ENCODE measurements around the gene ROBO1.

ROBO1 gene

GRCh38 chr3:78873641-78874040, 894.2 kb downstream of the ROBO1 start:
- no peak for DNase-seq (ENCODE audit: low read depth)

DNA sequence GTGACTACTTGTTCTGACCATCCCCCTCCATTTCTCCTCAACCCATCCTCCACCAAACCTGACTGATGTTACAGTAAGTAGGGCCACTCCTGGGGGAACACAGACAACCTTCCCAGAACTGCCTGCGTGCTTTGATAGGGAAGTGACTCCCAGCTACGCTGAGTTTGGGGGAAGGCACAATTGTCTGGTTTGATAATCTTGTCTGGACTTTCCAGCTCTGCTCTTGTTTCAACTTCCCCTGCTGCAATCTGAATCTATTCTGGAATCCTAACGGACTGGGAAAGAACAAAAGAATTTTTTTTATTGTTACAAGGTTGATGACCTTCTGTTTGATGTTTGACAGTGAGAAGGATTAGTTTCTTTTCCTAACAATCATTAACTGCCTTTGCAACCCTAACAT, 895.6 kb downstream of the ROBO1 start:
- no peak for DNase-seq (ENCODE audit: low read depth)

- no peak for DNase-seq (ENCODE audit: low read depth)
Measured at GRCh38 chr3:78871048-78871447, 896.8 kb downstream of the ROBO1 start.

DNA sequence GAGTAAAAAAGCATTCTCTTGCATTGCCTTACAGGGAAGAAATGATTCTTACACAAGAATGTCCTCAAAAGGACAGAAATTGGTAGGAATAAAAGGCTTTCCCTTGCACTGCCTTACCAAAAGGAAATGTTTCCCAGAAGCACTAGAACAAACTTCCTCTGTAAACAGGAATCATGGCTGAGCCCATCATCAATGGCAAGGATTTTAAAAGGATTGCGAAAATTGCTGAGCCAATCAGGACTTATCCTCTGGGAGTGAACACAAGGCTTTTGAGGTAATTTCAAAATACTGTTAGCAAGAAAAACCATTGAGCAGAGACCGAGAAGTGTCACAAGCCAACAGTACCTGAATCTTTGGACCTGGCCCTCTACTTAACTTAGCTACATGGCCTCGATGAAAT, 897.3 kb downstream of the ROBO1 start:
- no peak for DNase-seq (ENCODE audit: low read depth)

DNA sequence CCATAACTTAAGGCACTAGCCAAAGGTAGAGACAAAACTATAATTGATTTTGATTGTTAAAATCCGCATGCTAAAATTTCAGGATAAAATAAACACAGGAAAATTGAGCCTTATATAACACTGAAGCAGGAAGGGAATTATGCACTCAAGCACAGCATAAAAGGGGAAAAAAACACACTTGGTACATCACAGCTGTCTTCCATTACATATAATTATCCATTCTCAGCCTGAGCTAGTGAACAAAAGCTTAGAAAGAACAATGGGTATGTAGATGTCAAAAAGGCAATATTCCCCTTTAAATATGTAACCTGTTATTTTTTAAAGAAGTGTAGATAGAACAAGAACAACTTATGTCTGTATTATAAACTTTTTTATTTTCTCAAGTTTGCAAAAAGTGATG, 899.2 kb downstream of the ROBO1 start:
- no peak for DNase-seq (ENCODE audit: low read depth)

DNA sequence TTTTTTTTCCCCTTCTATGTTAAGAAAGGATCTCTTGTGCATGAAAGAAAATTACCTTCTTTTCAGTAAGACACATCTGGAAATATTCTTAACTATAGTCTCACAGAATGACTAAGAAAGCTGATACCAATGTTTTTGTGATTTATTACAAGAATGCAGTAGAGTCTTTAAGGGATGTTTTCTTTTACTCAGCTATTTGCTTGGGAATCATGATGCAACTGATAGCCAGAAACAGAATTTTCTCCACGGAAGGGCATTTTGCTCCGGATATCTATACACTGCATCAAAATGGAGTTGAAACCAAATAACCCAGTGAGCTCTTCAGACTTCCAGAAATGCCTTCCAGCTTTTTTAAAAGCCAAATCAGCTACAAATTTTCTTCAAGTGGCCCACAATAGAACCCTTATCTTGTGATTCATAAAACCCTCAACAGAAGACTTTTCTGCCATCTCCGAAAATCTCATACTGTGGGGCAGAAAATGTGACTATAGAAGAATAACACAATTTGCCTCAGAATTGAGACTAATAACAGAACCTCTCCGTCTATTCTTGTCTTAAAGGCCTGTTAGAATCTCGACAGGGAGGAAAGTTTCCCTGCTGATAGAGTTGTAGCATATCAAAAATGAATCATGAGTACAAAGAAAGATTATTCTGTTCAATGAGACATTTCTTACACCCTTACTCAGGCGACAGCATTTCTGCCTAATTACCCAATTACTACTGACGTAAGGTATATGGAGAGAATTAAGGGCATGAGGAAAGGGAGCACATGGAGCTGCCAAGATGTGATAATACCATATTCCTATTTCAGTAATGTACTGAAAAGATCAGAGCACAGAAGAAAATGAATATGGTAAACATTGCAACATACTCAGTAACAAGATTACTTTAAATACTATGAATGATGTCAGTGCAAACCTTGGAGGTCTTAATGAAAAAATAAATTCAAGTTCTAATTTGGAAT, 900.1 kb downstream of the ROBO1 start:
- DNase-seq (ENCODE audit: low read depth): no peak

DNA sequence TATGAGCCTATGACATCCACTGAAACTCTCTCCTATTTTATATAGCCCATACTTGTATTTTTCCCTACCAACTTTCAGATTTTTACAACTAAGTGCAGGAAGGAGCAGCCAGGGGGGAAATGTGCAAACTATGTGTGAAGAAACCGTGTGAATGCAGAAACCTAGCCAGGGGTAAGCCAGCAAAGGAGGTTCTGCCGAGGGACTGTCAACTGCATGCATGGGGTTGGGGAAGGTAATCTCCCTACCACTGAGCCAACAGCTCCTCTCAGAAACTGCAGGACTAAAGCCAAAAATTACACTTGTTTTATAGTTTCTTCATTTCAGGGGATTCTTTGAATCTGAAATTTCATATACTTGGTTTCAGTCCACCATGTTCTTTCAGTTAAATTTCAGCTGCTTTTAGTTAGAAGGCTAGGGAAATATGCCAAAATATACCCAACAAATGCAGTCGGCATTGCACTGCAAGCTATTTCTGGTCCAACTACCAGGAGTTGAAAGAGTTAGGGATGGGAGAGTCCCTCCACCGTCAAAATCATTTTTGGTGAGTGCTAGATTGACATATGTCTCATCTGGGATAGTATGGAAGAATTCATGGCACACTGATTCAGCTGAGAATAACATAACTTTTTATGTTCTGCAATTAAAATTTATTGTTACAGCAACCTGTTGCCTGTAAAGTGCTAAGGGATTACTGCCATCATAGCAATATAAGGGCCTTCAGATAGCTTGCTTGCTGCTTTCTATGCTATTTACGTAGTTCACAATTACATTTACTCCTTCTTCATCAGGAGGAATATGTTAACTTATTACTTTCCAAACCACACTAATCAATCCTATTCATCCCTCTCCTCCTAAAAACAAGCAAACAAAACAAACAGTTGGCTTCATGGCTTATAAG, 904.2 kb downstream of the ROBO1 start:
- no peak for DNase-seq (ENCODE audit: low read depth)

DNA sequence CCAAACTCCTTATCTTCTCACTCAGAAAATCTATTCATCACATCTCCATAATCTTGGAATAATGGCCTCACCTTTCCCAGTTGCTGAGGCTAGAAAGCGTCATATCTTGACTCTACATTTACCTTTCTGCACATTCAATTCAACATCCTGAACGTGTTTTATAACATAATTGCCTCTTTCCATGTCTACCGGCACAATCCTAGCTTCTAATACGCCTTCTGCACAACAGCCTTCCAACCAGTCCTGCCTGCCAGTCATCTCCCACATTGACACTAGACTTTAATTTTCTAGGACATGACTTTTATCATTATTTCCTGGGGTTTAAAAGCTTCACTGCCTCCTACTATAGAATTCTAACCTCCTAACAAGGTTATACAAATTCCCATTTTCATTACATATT, 906.6 kb downstream of the ROBO1 start:
- DNase-seq (ENCODE audit: low read depth): no peak

DNA sequence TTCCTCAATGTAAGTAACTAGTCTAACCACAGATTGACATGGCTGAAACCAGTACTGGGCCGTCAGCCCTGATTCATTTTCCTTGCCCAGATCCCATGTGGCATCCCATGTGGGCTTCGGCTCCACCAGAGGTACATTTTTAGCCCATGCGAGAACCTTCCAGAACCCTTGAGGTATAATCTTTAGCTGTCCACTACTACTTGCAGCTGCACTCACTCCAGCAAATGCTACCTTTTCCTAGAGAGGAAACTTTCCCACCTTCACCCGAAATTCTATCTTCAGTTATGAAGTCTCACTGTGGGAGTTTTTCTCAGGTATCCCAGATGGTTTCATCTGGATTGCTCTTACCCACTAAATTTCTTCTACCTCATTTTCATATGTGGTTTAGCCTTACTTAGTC, 907.2 kb downstream of the ROBO1 start:
- DNase-seq (ENCODE audit: low read depth): no peak

DNA sequence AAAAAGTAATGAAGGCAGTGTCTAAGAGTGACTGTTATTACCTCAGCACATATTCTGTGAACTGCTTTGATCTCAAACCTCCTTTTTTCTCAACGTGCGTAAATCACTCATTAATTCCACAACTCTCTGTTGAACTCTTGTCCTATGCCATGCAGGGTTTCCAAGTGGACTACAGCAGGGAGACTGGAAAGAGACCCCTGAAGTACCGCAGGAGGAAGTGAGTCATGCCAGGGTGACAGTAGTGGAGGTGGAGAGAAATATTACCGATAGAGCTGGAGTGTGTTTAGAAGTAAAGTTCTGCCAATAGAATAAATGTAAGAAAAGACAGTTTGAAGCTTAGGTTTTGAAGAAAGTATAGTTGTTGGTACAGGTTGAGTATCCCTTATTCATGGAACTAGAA, 908.9 kb downstream of the ROBO1 start:
- DNase-seq (ENCODE audit: low read depth): no peak

DNA sequence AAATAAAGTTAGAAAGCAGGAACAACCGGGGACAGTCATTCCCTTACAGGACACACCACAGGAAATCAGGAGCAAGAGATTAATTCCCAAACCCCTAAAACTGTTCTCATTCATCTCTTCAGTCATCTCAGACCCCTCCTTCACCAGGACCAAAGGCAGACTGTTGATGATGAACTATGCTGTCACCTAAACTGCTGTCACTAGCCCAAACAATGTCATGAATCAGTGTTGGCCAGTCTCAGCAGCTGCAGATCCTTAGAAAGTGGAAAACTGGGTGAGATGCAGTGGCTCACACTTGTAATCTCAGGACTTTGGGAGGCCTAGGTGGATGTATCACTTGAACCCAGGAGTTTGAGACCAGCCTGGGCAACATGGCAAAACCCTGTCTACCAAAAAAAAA, 909.6 kb downstream of the ROBO1 start:
- no peak for DNase-seq (ENCODE audit: low read depth)

- DNase-seq (ENCODE audit: low read depth): no peak
Measured at GRCh38 chr3:78857494-78858111, 910.2 kb downstream of the ROBO1 start.

DNA sequence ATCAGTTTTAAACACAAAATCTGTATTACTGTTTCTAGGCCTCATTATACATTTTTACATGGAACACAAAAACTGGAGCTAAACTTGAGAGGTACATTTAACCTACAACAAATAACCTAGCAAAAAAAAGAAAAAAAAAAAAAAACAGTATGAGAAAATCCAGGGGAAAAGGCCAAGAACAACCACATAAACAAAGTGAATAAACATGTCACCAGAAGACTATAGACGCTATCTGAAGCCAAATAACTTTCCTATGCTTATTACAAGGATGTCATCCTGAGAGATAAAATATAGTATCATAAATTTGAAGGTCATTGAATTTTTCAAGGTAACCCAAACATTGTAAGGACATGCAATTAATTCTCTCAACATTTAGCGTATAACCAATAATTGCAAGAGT, 911.6 kb downstream of the ROBO1 start:
- no peak for DNase-seq (ENCODE audit: low read depth)

DNA sequence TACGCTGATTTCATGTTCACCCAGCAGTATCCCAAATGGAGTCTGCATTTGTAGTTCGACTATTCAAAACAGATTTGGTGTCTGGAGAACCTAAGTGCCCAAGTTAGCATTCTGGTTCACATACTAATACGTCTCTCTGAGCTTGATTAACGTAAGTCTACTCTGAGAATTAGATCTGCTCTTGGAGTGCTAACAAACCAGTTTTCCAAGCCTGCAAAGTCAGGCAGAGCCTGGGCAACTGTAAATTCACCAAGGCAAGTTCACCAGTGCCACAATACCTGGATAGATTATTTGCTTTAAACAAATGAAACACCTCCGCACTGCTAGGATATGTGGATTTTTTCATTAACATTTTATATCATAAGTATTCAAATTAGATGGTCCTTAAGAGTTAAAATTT, 912.6 kb downstream of the ROBO1 start:
- DNase-seq (ENCODE audit: low read depth): no peak

GRCh38 chr3:78848392-78849288, 919.2 kb downstream of the ROBO1 start:
- no peak for DNase-seq (ENCODE audit: low read depth)

GRCh38 chr3:78847603-78848002, 920.2 kb downstream of the ROBO1 start:
- DNase-seq (ENCODE audit: low read depth): no peak

DNA sequence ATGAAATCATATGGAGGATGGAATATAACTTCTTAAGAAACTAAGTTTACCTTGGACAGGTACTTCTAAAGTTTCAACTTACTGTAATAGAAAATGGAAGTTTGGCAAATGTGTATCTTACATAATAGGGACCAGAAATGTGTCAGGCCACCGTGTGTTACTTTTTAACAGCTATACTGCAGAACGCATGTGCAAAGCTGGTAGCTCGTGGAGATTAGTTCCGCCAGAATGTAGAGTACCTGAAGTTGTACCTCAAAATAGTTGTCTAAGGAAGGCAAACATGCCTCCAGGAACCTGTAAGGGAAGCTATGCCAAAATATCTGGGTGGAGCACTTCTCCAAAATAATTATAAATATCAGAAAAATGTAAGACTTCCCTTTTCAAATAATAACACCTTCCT, 920.6 kb downstream of the ROBO1 start:
- no peak for DNase-seq (ENCODE audit: low read depth)

- DNase-seq (ENCODE audit: low read depth): no peak
Measured at GRCh38 chr3:78846718-78847117, 921.1 kb downstream of the ROBO1 start.

GRCh38 chr3:78845605-78846004, 922.2 kb downstream of the ROBO1 start:
- DNase-seq (ENCODE audit: low read depth): no peak

DNA sequence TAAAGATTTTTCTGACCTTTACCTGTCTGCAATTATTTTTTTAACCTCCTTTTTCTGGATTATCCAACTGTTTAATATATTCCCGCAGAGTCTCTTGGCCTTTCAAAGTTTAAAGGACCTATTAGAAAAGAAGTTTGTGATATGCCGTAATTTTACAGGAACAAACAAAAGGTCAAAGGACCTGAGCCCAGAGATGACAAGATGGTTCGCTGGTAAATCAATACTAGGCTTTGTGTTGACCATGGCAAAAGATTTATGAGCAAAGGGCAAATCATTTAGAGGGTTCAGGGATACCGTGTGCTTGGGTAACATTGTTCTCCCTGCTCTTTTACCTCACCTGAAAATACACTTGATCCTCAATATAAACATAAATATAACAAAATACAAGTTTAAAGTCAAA, 923.5 kb downstream of the ROBO1 start:
- no peak for DNase-seq (ENCODE audit: low read depth)

DNA sequence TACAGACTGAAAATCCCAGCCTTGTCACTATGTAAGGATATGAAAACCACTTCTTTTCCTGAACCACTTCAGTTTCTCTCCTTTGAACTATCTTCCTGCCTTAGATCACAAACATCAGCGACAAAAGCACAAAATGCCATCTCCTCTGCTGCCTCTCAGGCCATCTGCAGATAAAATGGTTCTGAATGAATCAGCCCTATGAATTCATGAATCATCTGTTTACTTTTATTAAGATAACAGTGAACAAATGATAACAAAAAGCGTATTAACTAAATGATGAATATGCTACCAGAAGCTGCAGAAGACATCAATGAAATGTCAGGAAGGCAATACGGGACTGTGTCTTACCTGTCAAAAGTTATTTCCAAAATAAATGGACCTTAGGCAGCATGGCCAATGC, 928.1 kb downstream of the ROBO1 start:
- no peak for DNase-seq (ENCODE audit: low read depth)

- no peak for DNase-seq (ENCODE audit: low read depth)
Measured at GRCh38 chr3:78838362-78838761, 929.4 kb downstream of the ROBO1 start.

Data from GM04504 (cell line).